Transverse colon (tissue), 4 donors: Measurements from ENCODE around the gene SLC39A6.

ENCODE experiments used
- CTCF ChIP-seq, 5 experiments: fragments of 200-600 bp in 3 of 5; fragments of 450-650 bp in 2 of 5; sonication (generic) in 3 of 5; IDR thresholded peaks; 1 replicate in 2 of 5; 2 replicates in 3 of 5; pipeline ENCODE4 v1.5.1; 2016 to 2017; ENCODE audit warnings: antibody characterized with exemption in 5 of 5, inconsistent platforms in 3 of 5, mild to moderate bottlenecking in 2 of 5, moderate library complexity in 1 of 5
- EP300 ChIP-seq: sonication (generic); formaldehyde crosslinking; IDR thresholded peaks from one replicate; pipeline ENCODE4 v1.6.1; 2017; ENCODE audit warnings: antibody characterized with exemption, low read depth
- POLR2AphosphoS5 ChIP-seq, 3 donors: sonication (generic); formaldehyde crosslinking; IDR thresholded peaks; one replicate each; pipeline ENCODE4 v1.6.1; 2016; ENCODE audit warnings: antibody characterized with exemption in 3 of 3

GRCh38 chr18:36177913-36178312, 48.8 kb upstream of the SLC39A6 start:
- TF ChIP-seq CTCF (IDR thresholded peaks at IDR 0.05) = no peak
- TF ChIP-seq POLR2AphosphoS5 (IDR thresholded peaks at IDR 0.05) = no peak
- no peak for TF ChIP-seq EP300
